Activated T-cell treated with anti-CD3 and anti-CD28 coated beads for 48 hours (primary cell): Measurements from ENCODE around the gene TXNRD1.
"Not testable (repeated sequence)": the region's sequence is repeated elsewhere in the genome, so short reads cannot be mapped to it uniquely, and the experiment has no call there.

ENCODE experiments used
- DNase-seq: peaks from one replicate; pipeline ENCODE4 v3.0.0-alpha.2; 2020; ENCODE audit warnings: low read depth

Gene TXNRD1

GRCh38 chr12:104304261-104305009 is 88.9 kb downstream of the TXNRD1 start:
- no peak for DNase-seq

GRCh38 chr12:104305349-104305748 is 89.8 kb downstream of the TXNRD1 start:
- DNase-seq, result no peak

- DNase-seq, result no peak
Observed at GRCh38 chr12:104306376-104306775, 90.8 kb downstream of the TXNRD1 start.

- DNase-seq, result no peak
Observed at GRCh38 chr12:104306943-104307654, 91.5 kb downstream of the TXNRD1 start.

- no peak for DNase-seq
Observed at GRCh38 chr12:104307655-104308000, 92.0 kb downstream of the TXNRD1 start.

- no peak for DNase-seq
Observed at GRCh38 chr12:104309446-104309993, 93.9 kb downstream of the TXNRD1 start.

GRCh38 chr12:104310751-104311633 is 95.4 kb downstream of the TXNRD1 start:
- DNase-seq, result no peak

- no peak for DNase-seq
Observed at GRCh38 chr12:104312202-104312601, 96.6 kb downstream of the TXNRD1 start.

- DNase-seq, result no peak
Observed at GRCh38 chr12:104312654-104313053, 97.1 kb downstream of the TXNRD1 start.

GRCh38 chr12:104313568-104314241 is 98.1 kb downstream of the TXNRD1 start:
- DNase-seq, result no peak

- DNase-seq, result no peak
Observed at GRCh38 chr12:104314242-104314614, 98.6 kb downstream of the TXNRD1 start.

GRCh38 chr12:104315326-104316224 is 100.0 kb downstream of the TXNRD1 start:
- no peak for DNase-seq

GRCh38 chr12:104316936-104317335 is 101.4 kb downstream of the TXNRD1 start:
- no peak for DNase-seq

- DNase-seq, result no peak
Observed at GRCh38 chr12:104317538-104318210, 102.1 kb downstream of the TXNRD1 start.

- no peak for DNase-seq
Observed at GRCh38 chr12:104319028-104319427, 103.4 kb downstream of the TXNRD1 start.

- no peak for DNase-seq
Observed at GRCh38 chr12:104319918-104320626, 104.5 kb downstream of the TXNRD1 start.

- DNase-seq, result no peak
Observed at GRCh38 chr12:104320627-104321024, 105.0 kb downstream of the TXNRD1 start.

- DNase-seq, result no peak
Observed at GRCh38 chr12:104321949-104322348, 106.4 kb downstream of the TXNRD1 start.

GRCh38 chr12:104322533-104322932 is 107.0 kb downstream of the TXNRD1 start:
- not testable (repeated sequence) for DNase-seq

- DNase-seq, result no peak
Observed at GRCh38 chr12:104323899-104324298, 108.3 kb downstream of the TXNRD1 start.
